K562 (cell line): ENCODE measurements around the gene TSPAN3.

Experiments used
- YY1 ChIP-seq, 3 experiments: IDR thresholded peaks; 2 replicates each; pipeline ENCODE4 v1.6.1; 2011; ENCODE audit warnings: low read length in 2 of 3, mild to moderate bottlenecking in 2 of 3, moderate library complexity in 2 of 3, borderline replicate concordance in 1 of 3, control low read depth in 1 of 3, low read depth in 1 of 3; ENCODE audit not compliant: insufficient read depth in 3 of 3, insufficient replicate concordance in 2 of 3, control insufficient read depth in 1 of 3, insufficient read length in 1 of 3; ENCODE audit errors: extremely low read depth in 1 of 3
- TF ChIP-seq, protein P1 (sequence below), 3 experiments: IDR thresholded peaks in 2 of 3; conservative IDR thresholded peaks in 1 of 3; 2 replicates each; pipeline ENCODE4 v1.5.1; 2011 to 2012; ENCODE audit warnings: low read length in 3 of 3, mild to moderate bottlenecking in 3 of 3, control low read depth in 2 of 3, improper control_type of control experiment in 1 of 3, inconsistent platforms in 1 of 3, low read depth in 1 of 3, mixed read lengths in 1 of 3, moderate library complexity in 1 of 3; ENCODE audit not compliant: insufficient read depth in 2 of 3

DNA sequence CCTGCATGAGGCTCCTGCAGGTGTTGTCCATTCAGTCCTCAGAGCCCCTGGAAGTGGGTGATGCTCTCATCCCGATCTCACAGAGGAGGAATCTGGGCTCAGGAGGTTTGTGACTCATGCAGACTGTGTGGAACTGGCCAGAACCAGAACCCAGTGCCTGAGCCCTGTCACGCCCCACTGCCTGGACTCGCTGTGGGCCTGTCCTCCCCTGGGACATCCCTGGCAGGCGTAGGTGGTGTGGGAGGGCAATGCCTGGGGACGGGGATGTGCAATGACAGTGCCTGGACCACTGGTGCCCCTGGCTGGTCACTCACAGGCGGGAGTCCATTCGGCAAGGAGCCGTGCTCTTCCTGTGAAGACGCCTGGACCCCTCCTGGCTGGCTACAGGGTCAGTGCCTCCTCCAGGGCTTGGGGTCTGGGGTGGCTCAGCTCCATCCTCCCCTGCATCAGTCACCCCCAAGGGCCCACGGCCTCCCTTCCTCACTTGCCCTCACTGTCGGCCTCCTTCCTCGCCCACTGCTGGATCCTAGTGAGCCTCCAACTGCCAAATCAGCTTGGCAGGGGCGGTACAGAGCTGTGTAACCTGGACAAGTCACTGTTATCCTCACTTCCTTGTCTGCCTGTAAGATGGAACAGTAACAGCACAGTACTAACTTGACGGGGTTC, 61.1 kb downstream of the TSPAN3 start:
- TF ChIP-seq YY1 (IDR thresholded peaks at IDR 0.05; ENCODE audit: borderline replicate concordance in 1 of 3, control insufficient read depth in 1 of 3, extremely low read depth in 1 of 3, insufficient read depth in 3 of 3, insufficient read length in 1 of 3, insufficient replicate concordance in 2 of 3, low read depth in 1 of 3, low read length in 2 of 3), result no peak
- TF ChIP-seq, protein P1, sequence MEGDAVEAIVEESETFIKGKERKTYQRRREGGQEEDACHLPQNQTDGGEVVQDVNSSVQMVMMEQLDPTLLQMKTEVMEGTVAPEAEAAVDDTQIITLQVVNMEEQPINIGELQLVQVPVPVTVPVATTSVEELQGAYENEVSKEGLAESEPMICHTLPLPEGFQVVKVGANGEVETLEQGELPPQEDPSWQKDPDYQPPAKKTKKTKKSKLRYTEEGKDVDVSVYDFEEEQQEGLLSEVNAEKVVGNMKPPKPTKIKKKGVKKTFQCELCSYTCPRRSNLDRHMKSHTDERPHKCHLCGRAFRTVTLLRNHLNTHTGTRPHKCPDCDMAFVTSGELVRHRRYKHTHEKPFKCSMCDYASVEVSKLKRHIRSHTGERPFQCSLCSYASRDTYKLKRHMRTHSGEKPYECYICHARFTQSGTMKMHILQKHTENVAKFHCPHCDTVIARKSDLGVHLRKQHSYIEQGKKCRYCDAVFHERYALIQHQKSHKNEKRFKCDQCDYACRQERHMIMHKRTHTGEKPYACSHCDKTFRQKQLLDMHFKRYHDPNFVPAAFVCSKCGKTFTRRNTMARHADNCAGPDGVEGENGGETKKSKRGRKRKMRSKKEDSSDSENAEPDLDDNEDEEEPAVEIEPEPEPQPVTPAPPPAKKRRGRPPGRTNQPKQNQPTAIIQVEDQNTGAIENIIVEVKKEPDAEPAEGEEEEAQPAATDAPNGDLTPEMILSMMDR (IDR thresholded peaks at IDR 0.05 in 2 of 3, conservative IDR thresholded peaks at IDR 0.05 in 1 of 3; ENCODE audit: insufficient read depth in 2 of 3, low read depth in 1 of 3, low read length in 3 of 3), result no peak
